Measurements from ENCODE around the gene NUSAP1.
"Not testable (repeated sequence)": the region's sequence is repeated elsewhere in the genome, so short reads cannot be mapped to it uniquely, and the experiment has no call there.

The NUSAP1 gene

GRCh38 chr15:41332194-41333025, at the start of gene NUSAP1, which contains the start of gene OIP5:
Gene NUSAP1 (plus strand): TSS chr15:41332881. CDS start chr15:41332958, 77 bp downstream.
Gene OIP5 (minus strand): TSS chr15:41332591. CDS start chr15:41332561, 30 bp downstream.
- DNase-seq (ENCODE audit: low read depth): peak; percentile 98

- DNase-seq (ENCODE audit: low read depth): not testable (repeated sequence)
These were observed 49.6 kb upstream of the NUSAP1 start for GRCh38 chr15:41282980-41283652.

DNA sequence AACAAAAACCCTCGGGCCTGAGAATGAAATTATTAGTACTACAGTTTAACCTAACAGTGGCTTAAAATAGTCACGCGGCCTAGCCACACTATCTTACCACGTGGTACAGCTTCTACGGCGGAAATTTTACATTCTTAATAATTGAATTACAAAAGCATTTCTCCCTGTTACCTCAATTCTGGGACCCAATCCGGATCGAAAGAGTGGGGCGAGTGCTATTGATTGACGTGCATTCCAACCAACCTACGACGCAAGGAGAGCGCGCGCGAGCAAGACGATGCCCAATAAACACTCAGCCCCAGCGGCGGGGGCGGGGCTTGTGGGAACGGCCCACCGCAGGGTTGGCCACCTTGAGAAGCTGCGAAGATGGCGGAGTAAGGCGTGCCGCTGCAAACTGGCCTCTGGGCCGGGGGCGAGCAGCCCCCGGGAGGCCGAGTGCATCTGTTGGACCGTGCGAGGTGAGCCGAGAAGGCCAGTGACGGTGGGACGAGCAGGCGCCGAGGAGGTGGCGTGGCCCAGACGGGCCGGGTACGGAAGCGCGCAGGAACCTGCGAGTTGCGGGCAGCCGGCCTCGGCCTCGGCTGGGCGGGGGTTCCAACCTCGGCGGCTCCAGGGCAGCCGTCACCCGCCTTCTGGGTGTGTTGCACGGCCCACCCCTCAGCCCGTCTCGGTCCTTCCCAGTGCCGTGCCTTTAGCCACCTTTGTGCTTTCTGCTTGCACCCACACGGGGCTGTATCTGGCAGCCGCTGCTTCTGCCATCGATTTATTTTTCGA, 48.8 kb upstream of the NUSAP1 start:
- peak; percentile 96 for DNase-seq (ENCODE audit: low read depth)

GRCh38 chr15:41284427-41285177, 48.1 kb upstream of the NUSAP1 start:
- DNase-seq (ENCODE audit: low read depth): no peak

GRCh38 chr15:41285285-41285684, 47.4 kb upstream of the NUSAP1 start:
- no peak for DNase-seq (ENCODE audit: low read depth)

GRCh38 chr15:41286665-41287333, 45.9 kb upstream of the NUSAP1 start:
- no peak for DNase-seq (ENCODE audit: low read depth)

- DNase-seq (ENCODE audit: low read depth): no peak
These were observed 44.2 kb upstream of the NUSAP1 start for GRCh38 chr15:41288464-41288863.

DNA sequence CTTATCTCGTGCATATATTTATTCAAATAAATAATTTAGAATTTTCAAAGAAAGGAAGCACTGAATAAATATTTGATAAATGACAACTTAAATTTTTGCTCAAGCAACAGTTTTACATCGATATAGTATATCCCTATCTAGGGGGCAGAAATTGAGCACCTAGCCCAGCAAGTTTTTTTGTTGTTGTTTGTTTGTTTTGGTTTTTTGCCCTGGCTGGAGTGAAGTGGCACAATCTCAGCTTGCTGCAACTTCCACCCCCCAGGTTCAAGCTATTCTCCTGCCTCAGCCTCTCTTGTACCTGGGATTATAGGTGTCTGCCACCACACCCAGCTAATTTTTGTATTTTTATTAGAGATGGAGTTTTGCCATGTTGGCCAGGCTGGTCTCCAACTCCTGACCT, 42.7 kb upstream of the NUSAP1 start:
- DNase-seq (ENCODE audit: low read depth): no peak

DNA sequence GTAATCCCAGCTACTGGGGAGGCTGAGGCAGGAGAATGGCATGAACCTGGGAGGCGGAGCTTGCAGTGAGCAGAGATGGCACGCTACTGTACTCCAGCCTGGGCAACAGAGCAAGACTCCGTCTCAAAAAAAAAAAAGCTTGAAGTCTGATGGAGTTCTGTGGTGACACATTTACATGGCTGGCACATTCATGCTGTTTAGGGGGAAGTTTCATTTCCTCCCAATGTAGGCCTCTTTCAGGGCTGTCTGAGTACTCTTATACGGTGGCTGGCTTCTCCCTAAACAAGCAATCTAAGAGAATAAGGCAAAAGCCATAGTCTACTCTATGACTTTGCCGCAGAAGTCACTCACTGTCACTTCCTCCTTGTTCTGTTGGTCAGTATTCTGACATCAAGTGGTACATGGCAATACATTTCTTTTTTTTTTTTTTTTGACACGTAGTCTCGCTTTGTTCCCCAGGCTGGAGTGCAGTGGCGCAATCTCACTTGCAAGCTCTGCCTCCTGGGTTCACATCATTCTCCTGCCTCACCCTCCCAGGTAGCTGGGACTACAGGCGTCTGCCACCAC, 41.5 kb upstream of the NUSAP1 start:
- no peak for DNase-seq (ENCODE audit: low read depth)

- no peak for DNase-seq (ENCODE audit: low read depth)
These were observed 40.2 kb upstream of the NUSAP1 start for GRCh38 chr15:41292521-41292920.

DNA sequence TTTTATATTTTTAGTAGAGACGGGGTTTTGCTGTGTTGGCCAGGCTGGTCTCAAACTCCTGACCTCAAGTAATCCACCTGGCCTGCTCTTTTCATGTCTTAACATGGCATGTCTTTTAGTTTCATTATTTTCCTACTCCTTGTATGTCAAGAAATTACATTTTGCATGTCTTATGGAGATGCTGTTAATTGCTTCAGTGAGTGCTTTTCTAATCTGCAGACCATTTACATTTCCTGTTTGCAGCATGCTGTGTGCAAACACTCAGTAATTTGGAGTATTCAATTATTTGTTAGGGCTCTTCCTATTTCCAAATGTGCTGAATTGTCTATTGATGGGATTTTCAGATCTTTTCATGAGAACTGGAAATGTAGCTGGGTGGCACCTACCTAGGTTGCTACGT, 31.5 kb upstream of the NUSAP1 start:
- DNase-seq (ENCODE audit: low read depth): not testable (repeated sequence)

GRCh38 chr15:41301587-41301986, 31.1 kb upstream of the NUSAP1 start:
- DNase-seq (ENCODE audit: low read depth): no peak

DNA sequence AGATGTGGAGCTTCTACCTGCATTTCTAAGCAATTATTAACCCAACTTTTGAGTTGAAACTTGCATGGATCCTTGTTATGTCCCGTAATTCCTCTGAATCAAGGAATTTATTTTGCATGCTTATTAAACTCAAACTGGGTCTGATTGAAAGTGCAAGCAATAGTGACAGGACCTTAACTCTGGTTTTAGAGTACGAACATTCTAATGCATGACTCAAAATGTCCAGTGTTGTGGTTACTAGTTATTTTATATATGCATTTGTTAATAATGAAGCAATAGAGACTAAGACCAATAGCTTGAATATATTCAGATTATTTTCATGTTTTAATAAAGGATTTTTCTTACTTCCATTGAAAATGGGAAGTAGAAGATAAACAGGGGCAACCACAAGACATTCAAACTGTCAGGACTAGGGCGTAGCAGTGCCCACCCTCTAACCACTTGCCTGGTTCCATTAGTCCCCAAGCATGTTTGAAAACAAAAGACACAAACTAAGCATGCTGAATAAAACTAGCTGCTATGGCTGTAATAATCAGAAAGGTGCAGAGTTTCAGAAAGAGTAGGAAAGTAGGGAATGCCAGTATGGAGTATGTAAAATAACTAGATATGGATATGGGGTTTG, 28.4 kb upstream of the NUSAP1 start:
- no peak for DNase-seq (ENCODE audit: low read depth)

DNA sequence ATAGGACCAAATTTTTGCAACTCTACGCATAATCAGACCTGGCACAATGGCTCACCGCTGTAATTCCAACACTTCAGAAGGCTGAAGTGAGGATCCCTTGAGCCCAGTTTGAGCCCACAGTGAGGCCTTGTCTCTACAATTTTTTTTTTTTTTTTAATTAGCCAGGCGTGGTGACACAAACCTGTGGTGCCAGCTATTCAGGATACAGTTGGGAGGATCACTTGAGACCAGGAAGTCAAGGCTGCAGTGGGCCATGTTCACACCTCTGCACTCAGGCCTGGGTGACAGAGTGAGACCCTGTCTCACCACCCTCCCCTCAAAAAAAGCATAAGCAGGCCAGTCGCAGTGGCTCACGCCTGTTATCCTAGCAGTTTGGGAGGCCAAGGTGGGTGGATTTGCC, 25.0 kb upstream of the NUSAP1 start:
- DNase-seq (ENCODE audit: low read depth): no peak

- no peak for DNase-seq (ENCODE audit: low read depth)
These were observed 23.3 kb upstream of the NUSAP1 start for GRCh38 chr15:41309226-41309905.

GRCh38 chr15:41320805-41321330, 11.8 kb upstream of the NUSAP1 start:
- DNase-seq (ENCODE audit: low read depth): not testable (repeated sequence)

DNA sequence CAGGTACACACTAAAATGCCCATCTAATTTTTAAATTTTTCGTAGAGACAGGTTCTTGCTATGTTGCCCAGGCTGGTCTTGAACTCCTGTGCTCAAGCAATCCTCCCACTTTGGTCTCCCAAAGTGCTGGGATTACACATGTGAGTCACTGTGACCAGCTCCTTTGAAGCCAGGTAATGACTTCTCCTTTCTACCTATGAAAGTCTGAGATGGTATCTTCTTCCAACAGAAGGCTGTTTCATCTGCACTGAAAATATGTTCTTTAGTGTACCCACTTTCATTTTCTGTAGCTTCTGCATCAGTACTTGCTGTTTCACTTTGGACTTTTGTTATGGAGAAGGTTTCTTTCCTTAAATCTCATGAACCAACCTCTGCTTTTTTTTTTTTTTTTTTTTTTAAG, 9.1 kb upstream of the NUSAP1 start:
- no peak for DNase-seq (ENCODE audit: low read depth)

DNA sequence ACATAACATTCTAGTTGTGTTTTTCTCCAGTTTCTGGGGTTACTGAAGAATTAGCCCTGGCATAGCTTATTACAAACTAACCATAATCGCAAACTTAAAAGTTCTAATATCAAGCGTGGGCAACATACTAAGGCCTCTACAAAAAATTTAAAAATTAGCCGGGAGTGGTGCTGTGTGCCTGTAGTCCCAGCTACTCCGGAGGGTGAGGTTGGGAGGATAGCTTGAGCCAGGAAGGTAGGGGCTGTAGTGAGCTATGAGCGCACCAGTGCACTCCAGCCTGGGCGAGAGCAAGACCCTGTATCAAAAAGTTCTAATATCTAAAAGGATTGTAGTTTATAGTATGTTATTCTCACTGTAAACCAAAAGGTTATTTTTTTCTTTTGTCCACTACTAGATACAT, 1.4 kb upstream of the NUSAP1 start:
- no peak for DNase-seq (ENCODE audit: low read depth)

- DNase-seq (ENCODE audit: low read depth): peak; percentile 9
These were observed 868 bp upstream of the NUSAP1 start for GRCh38 chr15:41331833-41332193.
